GM12878 (cell line): ENCODE results near the gene PRSS36. TPM values are rescaled to one million over a fixed set of nuclear protein-coding genes. Genes with fewer than 3 reads are reported as not detected.
A peak's percentile ranks its signal among the peaks of the same experiment; 100 is the strongest.
"Not testable (repeated sequence)": the region's sequence is repeated elsewhere in the genome, so short reads cannot be mapped to it uniquely, and the experiment has no call there.

ENCODE experiments used
- ATAC-seq: fragments of 200-7000 bp; cut with Tn5 transposase; 3 replicates; pipeline ENCODE4 v1.9.1; 2020; ENCODE audit warnings: mild to moderate bottlenecking, moderate library complexity
- BruUV-seq: library from RNA; stranded (reverse); fragments of 400-500 nt; replicated peaks from 2 replicates; lab custom pipeline; 2021; lab: Mats Ljungman, UMichigan
- CTCF ChIA-PET: fragments of 300-600 bp; sonication (Branson Sonifier 250); formaldehyde crosslinking; extraction: SDS; loops from one replicate; lab custom pipeline; 2021; ENCODE audit warnings: inconsistent platforms; lab: Yijun Ruan, JAX
- POLR2A ChIA-PET: fragments of 350-600 bp; formaldehyde crosslinking; extraction: SDS; loops from one replicate; lab custom pipeline; 2021; ENCODE audit warnings: inconsistent platforms; lab: Charles Lee
- RAD21 ChIA-PET: fragments of 300-600 bp; sonication (Branson Sonifier 250); formaldehyde crosslinking; loops from one replicate; lab custom pipeline; 2023; ENCODE audit warnings: antibody characterized with exemption; ENCODE audit not compliant: unreplicated experiment; lab: Charles Lee
- SMC1A ChIA-PET: fragments of 300-600 bp; sonication (Branson Sonifier 250); formaldehyde crosslinking; loops from one replicate; lab custom pipeline; 2023; ENCODE audit not compliant: unreplicated experiment, uncharacterized antibody; lab: Charles Lee
- DNase-seq: peaks from one replicate; pipeline ENCODE4 v3.0.0-alpha.2; 2011; ENCODE audit warnings: low read depth, low spot score
- FAIRE-seq: peaks from 3 replicates; lab custom pipeline; 2011; peaks lifted over from hg19 to GRCh38; lab: Jason Lieb, UNC
- H2AFZ ChIP-seq: 2 replicates; pipeline ENCODE4 v1.6.0; 2011; ENCODE audit warnings: low read depth, low read length, control low read depth; ENCODE audit not compliant: control insufficient read depth
- H3K27ac ChIP-seq: 2 replicates; pipeline ENCODE4 v1.5.1; 2011; ENCODE audit warnings: control low read depth; ENCODE audit not compliant: control insufficient read depth, insufficient read depth
- H3K27me3 ChIP-seq, 2 experiments: replicated peaks in 1 of 2; 2 replicates each; pipeline versions ENCODE4 v1.6.0 to v1.6.1; 2011; ENCODE audit warnings: low read length in 1 of 2; ENCODE audit not compliant: control insufficient read depth in 2 of 2, insufficient read depth in 2 of 2
- H3K36me3 ChIP-seq, 2 experiments: 2 replicates each; pipeline ENCODE4 v1.5.1; 2011; ENCODE audit warnings: low read length in 1 of 2; ENCODE audit not compliant: control insufficient read depth in 2 of 2, insufficient read depth in 2 of 2
- H3K4me1 ChIP-seq: 2 replicates; pipeline ENCODE4 v1.6.1; 2011; ENCODE audit warnings: mild to moderate bottlenecking, low read length, moderate library complexity, mixed read lengths; ENCODE audit not compliant: control insufficient read depth, insufficient read depth
- H3K4me2 ChIP-seq: 2 replicates; pipeline ENCODE4 v1.6.0; 2011; ENCODE audit warnings: control low read depth; ENCODE audit not compliant: control insufficient read depth, insufficient read depth
- H3K4me3 ChIP-seq: fragments of 200-600 bp; sonication (generic); 2 replicates; pipeline ENCODE4 v1.5.1; 2016
- H3K79me2 ChIP-seq: 2 replicates; pipeline ENCODE4 v1.6.0; 2011; ENCODE audit warnings: low read length; ENCODE audit not compliant: control insufficient read depth, insufficient read depth
- H3K9ac ChIP-seq: 2 replicates; pipeline ENCODE4 v1.8.0; 2011; ENCODE audit warnings: low read length, control low read depth, mixed read lengths; ENCODE audit not compliant: control insufficient read depth, insufficient read depth
- H3K9me3 ChIP-seq: replicated peaks from 3 replicates; pipeline ENCODE4 v1.5.1; 2011; ENCODE audit warnings: mild to moderate bottlenecking, low read length; ENCODE audit not compliant: control insufficient read depth, insufficient read depth
- H4K20me1 ChIP-seq: 2 replicates; pipeline ENCODE4 v1.6.0; 2011; ENCODE audit not compliant: control insufficient read depth, insufficient read depth
- ASH2L ChIP-seq: fragments of 300-600, 200-600 bp; sonication (generic); IDR thresholded peaks from 2 replicates; pipeline ENCODE4 v1.6.1; 2017; ENCODE audit warnings: low read depth, mild to moderate bottlenecking, borderline replicate concordance
- YY1 ChIP-seq: IDR thresholded peaks from 2 replicates; pipeline ENCODE4 v1.6.1; 2011; ENCODE audit warnings: low read depth, mild to moderate bottlenecking, low read length
- WGBS: methylation state at CpG from one replicate; pipeline ENCODE4 v1.1.6; 2016; ENCODE audit warnings: low lambda C conversion rate; ENCODE audit not compliant: insufficient replicate concordance, insufficient coverage; ENCODE audit errors: missing lambda C conversion rate; 5-methylcytosine and 5-hydroxymethylcytosine counted together
- in situ Hi-C: fragments of 300-500 bp; cut with MboI; formaldehyde crosslinking; loops from 9 replicates; pipeline ENCODE4 v1.14.3; 2018; ENCODE audit warnings: mixed read lengths
- intact Hi-C: fragments of 100-400 bp; cut with micrococcal nuclease; formaldehyde crosslinking; loops from one replicate; pipeline ENCODE4 v1.14.2; 2022; ENCODE audit not compliant: unreplicated experiment
- polyA plus RNA-seq, 11 experiments: library from polyadenylated mRNA; depleted of rRNA in 4 of 11; unstranded in 6 of 11; stranded (reverse) in 5 of 11; fragments of >200 nt; fragmentation: Nextera tagmentation in 4 of 11; fragmentation: Illumina TruSeq in 1 of 11; extraction: Ambion mirVana in 4 of 11; extraction: Trizol in 1 of 11; gene quantifications; 1 replicate in 1 of 11; 2 replicates in 10 of 11; pipeline versions ENCODE4 v1.2.1 to v1.2.3, GENCODE V29; 2011 to 2016; ENCODE audit warnings: inconsistent platforms in 2 of 11, missing spikeins in 2 of 11, low read depth in 1 of 11
- total RNA-seq, 4 experiments: library from RNA; depleted of rRNA in 3 of 4; stranded (reverse); fragments of >200 nt in 3 of 4; fragmentation: Illumina TruSeq in 1 of 4; extraction: Trizol in 1 of 4; gene quantifications; 2 replicates each; pipeline versions ENCODE4 v1.2.1 to v1.2.3, GENCODE V29; 2013 to 2021

The PRSS36 gene
- total and polyA plus RNA-seq, 10 of the 15 experiments (the other 5 are each of a cell fraction or from before 2014, with no cell fraction given): 0.11 to 1.1 (median 0.17) TPM; not detected in 3

GRCh38 chr16:31100876-31101641 lies 48.8 kb downstream of the PRSS36 start:
- ChIA-PET CTCF (interaction anchor here (1.8 to 3.0 kb wide), 4 partner anchors 41 to 256 kb away, joined by 4 to 14 read pairs (median 8); partner anchors contain the start of gene HSD3B7), SMC1A (interaction anchor here (1.1 kb wide), 1 partner anchor 16 kb away, joined by 3 read pairs; the partner anchor contains the start of gene KAT8), POLR2A (interaction anchor here (0.7 to 2.0 kb wide), 5 partner anchors 9 to 83 kb away, joined by 3 to 8 read pairs (median 3); partner anchors contain the start of gene KAT8), RAD21 (interaction anchor here (0.6 to 2.0 kb wide), 3 partner anchors 116 to 1370 kb away, joined by 3 to 7 read pairs (median 3); partner anchors contain the start of gene HSD3B7)
- intact Hi-C loops, H3K4me1 ChIP-seq, DNase-seq, BruUV-seq, H2AFZ ChIP-seq, H3K9ac ChIP-seq, in situ Hi-C loops, FAIRE-seq, H3K4me3 ChIP-seq, H3K27ac ChIP-seq, H3K4me2 ChIP-seq, H3K27me3 ChIP-seq, H3K36me3 ChIP-seq, H3K9me3 ChIP-seq, ATAC-seq, H4K20me1 ChIP-seq, H3K79me2 ChIP-seq: not testable (repeated sequence)
- 67% methylated on average over 12 of the region's 13 CpGs for WGBS

- WGBS: 41% methylated on average over 4 of the region's 4 CpGs
- Histone ChIP-seq H3K27me3 (no peaks in the 10 kb centered on the region), H3K4me3 (no peak overlapping the region), H4K20me1 (no peaks in the 10 kb centered on the region), H3K79me2 (no peaks in the 10 kb centered on the region; the same call in 1 of the 2 replicates)
- ChIA-PET CTCF (interaction anchor here (0.5 to 3.0 kb wide), 6 partner anchors 42 to 257 kb away, joined by 3 to 14 read pairs (median 6); partner anchors contain the start of gene HSD3B7), RAD21 (interaction anchor here (0.6 to 1.2 kb wide), 3 partner anchors 42 to 367 kb away, joined by 3 to 5 read pairs (median 3); no protein-coding TSS in a partner anchor)
- no TSS peak for BruUV-seq
- no peak for DNase-seq
- TF ChIP-seq ASH2L (no peak), YY1 (0 out of 2 replicates have a peak, but pooled peaks have one; percentile 19)
- TF ChIP-seq, all 136 proteins: peak for 1
- Histone ChIP-seq H3K9ac (no peak overlapping the region), H2AFZ (no peak overlapping the region), H3K9me3 (no peaks in the 10 kb centered on the region), H3K36me3 (no peaks in the 10 kb centered on the region), H3K27ac (no peak overlapping the region), H3K4me1 (peaks cover 8% of the 10 kb centered on the region), H3K4me2 (no peak overlapping the region)
- in situ Hi-C loops: loop anchor here (5.0 kb wide), 1 partner anchor 113 kb away; the partner anchor contains the start of gene HSD3B7
- POLR2A ChIA-PET: interaction anchor here (1.0 to 2.0 kb wide), 2 partner anchors 8 to 17 kb away, joined by 6 to 8 read pairs; partner anchors contain the start of gene KAT8
- ATAC-seq (no peak), FAIRE-seq (no peak)
- intact Hi-C loops: loop anchor here (10.0 kb wide), 1 partner anchor 145 kb away; the partner anchor contains the start of gene SETD1A
- SMC1A ChIA-PET: no interaction called here
Observed at GRCh38 chr16:31099860-31100638, 49.8 kb downstream of the PRSS36 start.
